Osteoblast (primary cell): ENCODE data around the gene CX3CL1. TPM values are rescaled to one million over a fixed set of nuclear protein-coding genes. Genes with fewer than 3 reads are reported as not detected.
"Not testable (repeated sequence)": the region's sequence is repeated elsewhere in the genome, so short reads cannot be mapped to it uniquely, and the experiment has no call there.

ENCODE experiments used
- DNase-seq: peaks from one replicate; pipeline ENCODE4 v3.0.0; 2011; ENCODE audit warnings: low spot score, mixed read lengths; ENCODE audit not compliant: insufficient read length; ENCODE audit errors: missing footprints
- H2AFZ ChIP-seq: 2 replicates; pipeline ENCODE4 v1.6.0; 2011; ENCODE audit warnings: mild to moderate bottlenecking, low read length
- H3K27ac ChIP-seq: 2 replicates; pipeline ENCODE4 v1.5.1; 2011; ENCODE audit warnings: mild to moderate bottlenecking, low read depth, low read length, moderate library complexity
- H3K27me3 ChIP-seq: 2 replicates; pipeline ENCODE4 v1.6.0; 2012; ENCODE audit warnings: mild to moderate bottlenecking, control low read depth, inconsistent platforms, low read length, moderate library complexity; ENCODE audit not compliant: insufficient read depth
- H3K36me3 ChIP-seq: 2 replicates; pipeline ENCODE4 v1.5.1; 2011; ENCODE audit warnings: mild to moderate bottlenecking, low read length, control low read depth, moderate library complexity; ENCODE audit not compliant: insufficient read depth
- H3K4me1 ChIP-seq: 2 replicates; pipeline ENCODE4 v1.5.1; 2011; ENCODE audit warnings: mild to moderate bottlenecking, low read length, control low read depth, moderate library complexity; ENCODE audit not compliant: insufficient read depth
- H3K4me2 ChIP-seq: 2 replicates; pipeline ENCODE4 v1.6.0; 2011; ENCODE audit warnings: mild to moderate bottlenecking, low read length; ENCODE audit not compliant: insufficient read depth
- H3K4me3 ChIP-seq: fragments of 200-600 bp; sonication (generic); 3 replicates; pipeline ENCODE4 v1.5.1; 2012; ENCODE audit warnings: mild to moderate bottlenecking, low read length, inconsistent platforms; ENCODE audit not compliant: insufficient read depth
- H3K79me2 ChIP-seq: 2 replicates; pipeline ENCODE4 v1.6.0; 2012; ENCODE audit warnings: mild to moderate bottlenecking, low read length, control low read depth, inconsistent platforms; ENCODE audit not compliant: insufficient read depth
- H3K9me3 ChIP-seq: 2 replicates; pipeline ENCODE4 v1.5.1; 2011; ENCODE audit warnings: low read depth, low read length, control low read depth
- H4K20me1 ChIP-seq: 2 replicates; pipeline ENCODE4 v1.6.0; 2012; ENCODE audit warnings: mild to moderate bottlenecking, low read length, control low read depth; ENCODE audit not compliant: insufficient read depth
- CTCF ChIP-seq: IDR thresholded peaks from 2 replicates; pipeline ENCODE4 v1.5.1; 2011; ENCODE audit warnings: mild to moderate bottlenecking, low read depth, low read length, moderate library complexity; ENCODE audit errors: extremely low read depth
- total RNA-seq: library from RNA; depleted of rRNA; stranded (reverse); fragments of >200 nt; gene quantifications from 2 replicates; pipeline ENCODE4 v1.2.3, GENCODE V29; 2012

Gene CX3CL1
- total RNA-seq, 1 donor: not detected

- no peak for DNase-seq
- Histone ChIP-seq H3K9me3 (no peaks in the 10 kb centered on the region), H2AFZ (no peak overlapping the region), H3K4me2 (no peak overlapping the region), H3K4me3 (no peak overlapping the region), H3K36me3 (no peaks in the 10 kb centered on the region), H3K27me3 (peaks cover 8% of the 10 kb centered on the region), H4K20me1 (no peaks in the 10 kb centered on the region), H3K79me2 (no peaks in the 10 kb centered on the region), H3K4me1 (no peaks in the 10 kb centered on the region), H3K27ac (no peak overlapping the region)
- TF ChIP-seq CTCF: no peak
Measured at GRCh38 chr16:57396786-57397185, 24.5 kb downstream of the CX3CL1 start.

- not testable (repeated sequence) for H3K4me1 ChIP-seq, H2AFZ ChIP-seq, H3K27ac ChIP-seq, H3K9me3 ChIP-seq, H3K36me3 ChIP-seq, H3K79me2 ChIP-seq, DNase-seq, H3K4me3 ChIP-seq, H3K4me2 ChIP-seq, H4K20me1 ChIP-seq, H3K27me3 ChIP-seq
Measured at GRCh38 chr16:57397493-57397892, 25.2 kb downstream of the CX3CL1 start.

GRCh38 chr16:57401943-57402640 lies 29.8 kb downstream of the CX3CL1 start:
- no peaks in the 10 kb centered on the region for H3K27me3 ChIP-seq
- no peaks in the 10 kb centered on the region for H3K9me3 ChIP-seq
- no peak overlapping the region for H3K4me2 ChIP-seq
- no peak overlapping the region for H3K27ac ChIP-seq
- H2AFZ ChIP-seq: no peak overlapping the region
- no peaks in the 10 kb centered on the region for H4K20me1 ChIP-seq
- H3K79me2 ChIP-seq: no peaks in the 10 kb centered on the region
- no peak overlapping the region for H3K4me3 ChIP-seq
- no peaks in the 10 kb centered on the region for H3K4me1 ChIP-seq
- H3K36me3 ChIP-seq: no peaks in the 10 kb centered on the region
- DNase-seq: no peak
- TF ChIP-seq CTCF: no peak

GRCh38 chr16:57403965-57404817 lies 31.9 kb downstream of the CX3CL1 start, which contains the start of gene CCL17:
Gene CCL17 (plus strand): TSS chr16:57404767. CDS start chr16:57413933, 9,166 bp downstream.
- Histone ChIP-seq H3K4me2 (no peak within 1 kb of the TSS), H3K27ac (no peak within 1 kb of the TSS), H3K4me1 (no peaks in the 10 kb centered on the region), H2AFZ (no peak within 1 kb of the TSS), H3K36me3 (no peaks in the 10 kb centered on the region), H3K4me3 (no peak within 1 kb of the TSS), H3K9me3 (no peaks in the 10 kb centered on the region), H3K27me3 (no peaks in the 10 kb centered on the region), H4K20me1 (no peaks in the 10 kb centered on the region), H3K79me2 (no peaks in the 10 kb centered on the region)
- TF ChIP-seq CTCF: no peak
- no peak for DNase-seq
